Fibroblast of skin of right biceps (primary cell): ENCODE results near the gene FBXO4.

ENCODE experiments used
- DNase-seq: peaks from one replicate; pipeline ENCODE4 v3.0.0-alpha.2; 2013

Gene FBXO4

DNA sequence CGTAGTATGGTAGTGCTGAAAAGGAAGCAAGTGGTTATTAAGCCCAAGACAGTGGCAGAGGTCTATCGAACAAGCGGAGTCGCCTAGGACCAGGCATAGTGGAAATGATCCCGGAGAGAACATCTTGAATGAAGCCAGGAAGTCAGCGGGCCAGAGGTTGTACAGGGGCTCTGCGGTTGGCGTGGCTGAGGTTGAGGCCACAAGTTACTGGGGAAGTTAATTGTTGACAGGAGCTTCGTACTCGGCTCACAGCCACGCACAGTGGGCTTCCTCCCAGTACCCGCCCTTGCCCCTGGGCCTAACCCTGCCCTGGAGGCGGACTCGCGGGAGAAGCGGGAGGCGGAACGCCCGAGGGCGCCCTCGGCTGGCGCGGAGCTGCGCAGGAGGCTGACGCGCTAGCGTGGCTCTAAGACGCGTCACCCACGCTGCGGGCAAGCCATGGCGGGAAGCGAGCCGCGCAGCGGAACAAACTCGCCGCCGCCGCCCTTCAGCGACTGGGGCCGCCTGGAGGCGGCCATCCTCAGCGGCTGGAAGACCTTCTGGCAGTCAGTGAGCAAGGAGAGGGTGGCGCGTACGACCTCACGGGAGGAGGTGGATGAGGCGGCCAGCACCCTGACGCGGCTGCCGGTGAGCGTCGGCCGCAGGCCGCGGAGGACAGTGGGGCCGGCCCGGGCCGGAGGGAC lies at the start of gene FBXO4:
FBXO4 (plus strand) TSS at position 410 of the 683 bp plus-strand sequence; CDS start at position 439, 29 bp downstream.
- peak; percentile 84 for DNase-seq

GRCh38 chr5:41876678-41877077 lies 48.4 kb upstream of the FBXO4 start:
- no peak for DNase-seq

- no peak for DNase-seq
Observed at GRCh38 chr5:41877408-41877807, 47.7 kb upstream of the FBXO4 start.

- no peak for DNase-seq
Observed at GRCh38 chr5:41878173-41878572, 46.9 kb upstream of the FBXO4 start.

DNA sequence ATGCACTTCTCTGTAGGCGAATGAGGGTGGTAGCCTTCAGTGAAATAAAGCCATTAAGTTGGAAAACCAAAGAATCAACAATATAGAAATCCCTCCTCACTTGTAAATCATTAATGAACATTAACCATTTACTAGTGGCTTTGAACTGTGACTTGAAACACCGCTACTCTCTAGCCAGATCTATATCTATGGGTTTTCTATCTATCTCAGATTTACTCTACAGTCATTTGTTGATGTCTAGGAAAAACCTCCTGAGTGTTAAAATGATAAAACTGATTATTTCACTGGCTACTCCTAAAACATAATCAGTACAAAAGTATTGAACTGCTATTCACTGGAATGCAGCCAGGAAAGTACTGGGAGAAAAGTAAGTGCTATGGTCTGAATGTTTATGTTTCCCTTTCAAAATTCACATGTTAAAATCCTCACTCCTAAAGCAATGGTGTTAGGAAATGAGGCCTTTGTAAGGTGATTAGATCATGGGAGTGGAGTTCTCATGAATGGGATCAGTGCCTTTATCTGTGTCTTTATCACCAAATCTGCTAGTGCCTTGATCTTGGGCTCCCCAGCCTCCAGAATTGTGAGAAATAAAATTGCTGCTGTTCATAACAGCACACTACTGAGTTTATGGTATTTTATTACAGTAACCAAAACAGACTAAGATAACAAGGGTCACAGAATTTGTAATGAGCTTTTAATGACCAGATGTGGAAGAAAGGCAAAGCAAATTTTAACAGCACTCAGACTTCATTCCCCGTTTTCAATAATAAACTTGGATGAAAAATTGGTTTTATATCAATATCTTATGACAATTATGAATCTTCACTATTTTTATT lies 46.2 kb upstream of the FBXO4 start:
- DNase-seq, result no peak

GRCh38 chr5:41882765-41883164 lies 42.3 kb upstream of the FBXO4 start:
- DNase-seq, result no peak

DNA sequence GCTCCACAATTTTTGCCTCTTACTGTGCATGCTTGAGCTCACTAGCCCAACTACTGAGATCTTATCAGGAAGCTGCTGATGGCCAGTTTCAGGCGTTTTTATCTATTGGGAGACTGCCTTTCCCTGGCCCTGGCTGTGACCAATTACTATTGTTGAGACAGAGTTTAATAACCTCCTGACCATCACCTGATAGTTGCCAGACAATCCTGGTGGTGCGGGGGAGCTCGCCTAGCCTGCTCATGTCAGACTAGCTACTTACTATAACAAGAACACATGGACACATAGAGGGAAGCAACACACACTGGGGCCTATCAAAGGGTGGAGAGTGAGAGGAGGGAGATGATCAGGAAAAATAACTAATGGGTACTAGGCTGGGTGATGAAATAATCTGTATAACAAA lies 41.8 kb upstream of the FBXO4 start:
- no peak for DNase-seq

- no peak for DNase-seq
Observed at GRCh38 chr5:41883936-41884335, 41.1 kb upstream of the FBXO4 start.

DNA sequence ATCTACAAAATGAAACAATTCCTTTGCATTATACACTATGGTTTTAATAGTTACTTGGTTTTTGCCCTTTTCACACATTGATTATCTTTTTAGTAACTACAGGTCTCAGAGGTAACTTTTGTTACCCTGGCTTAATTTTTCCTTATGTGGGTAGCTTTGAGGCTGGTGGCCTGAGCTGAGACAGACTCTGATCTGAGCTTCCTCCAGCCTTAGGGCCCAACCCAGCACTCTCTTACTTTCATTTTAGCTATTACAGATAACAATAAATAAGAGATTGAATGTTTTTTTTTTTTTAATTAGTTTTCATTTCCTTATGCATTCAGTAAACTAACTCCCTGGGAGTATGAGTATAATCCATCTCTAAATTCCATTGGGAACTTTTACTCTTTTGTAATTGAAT lies 39.8 kb upstream of the FBXO4 start:
- no peak for DNase-seq

- no peak for DNase-seq
Observed at GRCh38 chr5:41891066-41891707, 33.9 kb upstream of the FBXO4 start.

DNA sequence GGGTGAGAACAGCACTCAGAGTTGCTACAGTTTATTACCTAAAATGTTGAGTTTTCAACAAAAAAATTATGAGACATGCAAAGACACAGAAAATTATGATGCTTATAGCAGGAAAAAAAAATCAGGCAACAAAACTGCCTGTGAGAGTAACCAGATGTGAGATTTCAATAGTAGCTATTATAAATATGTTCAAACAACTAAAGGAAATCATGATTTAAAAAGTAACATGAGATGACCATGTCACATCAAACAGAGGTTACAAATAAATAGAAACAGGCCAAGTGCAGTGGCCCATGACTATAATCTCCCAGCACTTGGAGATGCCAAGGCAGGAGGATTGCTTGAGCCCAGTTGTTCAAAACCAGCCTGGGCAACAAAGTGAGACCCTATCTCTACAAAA lies 33.0 kb upstream of the FBXO4 start:
- no peak for DNase-seq

GRCh38 chr5:41893074-41893851 lies 31.8 kb upstream of the FBXO4 start:
- DNase-seq, result no peak

DNA sequence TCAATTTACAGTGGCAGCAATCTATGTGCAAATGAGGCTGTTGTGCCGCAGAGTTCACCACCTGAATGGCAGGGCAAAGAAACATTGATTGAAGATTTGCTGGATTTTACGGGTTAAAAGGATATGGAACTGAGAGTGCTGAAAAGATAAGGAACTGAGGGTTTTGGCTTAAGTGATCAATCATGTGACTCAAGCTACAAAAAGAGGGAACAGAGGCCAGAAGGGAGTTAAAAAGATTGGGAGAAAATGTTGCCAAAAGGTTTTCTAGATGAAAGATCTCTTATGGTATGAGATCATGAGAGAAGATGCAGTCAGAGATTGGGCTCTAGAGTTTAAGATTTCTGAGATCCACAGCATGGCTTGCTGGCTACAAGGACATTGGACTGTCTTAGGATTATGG lies 28.9 kb upstream of the FBXO4 start:
- no peak for DNase-seq

GRCh38 chr5:41903382-41903891 lies 21.6 kb upstream of the FBXO4 start:
- DNase-seq, result no peak

DNA sequence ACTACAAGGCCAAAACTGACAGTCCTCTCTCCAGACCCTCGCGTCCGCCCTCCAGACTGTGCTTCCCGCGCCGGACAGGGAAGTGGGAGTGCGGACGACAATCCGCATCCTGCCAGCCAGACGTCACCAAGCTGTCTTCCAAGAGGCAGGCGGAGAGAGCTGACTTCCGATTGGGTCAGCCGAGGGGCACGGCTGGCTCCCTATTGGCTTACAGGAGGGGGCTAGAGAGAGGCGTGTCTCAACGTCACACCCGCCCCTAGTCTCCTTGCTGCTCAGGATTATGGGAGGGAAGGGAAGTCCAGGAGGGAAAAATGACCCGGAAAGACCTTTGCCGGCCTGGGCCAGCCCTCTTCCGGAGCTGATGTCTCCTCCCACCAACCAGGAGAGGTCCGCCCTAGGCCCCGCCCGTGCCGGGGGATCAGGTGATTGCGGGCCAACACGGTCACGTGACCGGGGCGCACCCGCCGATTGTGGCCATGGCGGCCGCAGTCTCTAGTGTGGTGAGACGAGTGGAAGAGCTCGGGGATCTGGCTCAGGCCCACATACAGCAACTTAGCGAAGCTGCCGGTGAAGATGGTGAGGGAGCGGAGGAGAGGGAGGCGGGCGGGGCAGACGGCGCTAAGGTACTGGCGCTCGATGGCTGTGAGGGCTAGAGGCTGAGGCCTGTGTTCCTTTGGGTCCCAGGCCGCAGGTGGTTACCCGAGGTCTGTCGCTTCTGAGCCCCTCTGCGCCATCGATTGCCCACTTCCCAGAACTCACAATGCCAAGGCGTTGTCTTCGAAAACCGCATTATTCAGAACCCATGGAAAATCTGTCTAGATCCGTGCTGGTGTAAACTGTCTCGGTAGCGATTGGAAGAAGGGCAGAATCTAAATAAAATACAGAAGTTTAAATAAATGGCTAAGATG lies 20.9 kb upstream of the FBXO4 start, which contains the start of gene RIMOC1:
RIMOC1 (plus strand) TSS at position 453 of the 908 bp plus-strand sequence; CDS start at position 477, 24 bp downstream.
- DNase-seq, result peak; percentile 99

- no peak for DNase-seq
Observed at GRCh38 chr5:41906151-41906550, 18.9 kb upstream of the FBXO4 start.

GRCh38 chr5:41908374-41909079 lies 16.6 kb upstream of the FBXO4 start:
- peak; percentile 67 for DNase-seq

- no peak for DNase-seq
Observed at GRCh38 chr5:41918105-41918504, 7.0 kb upstream of the FBXO4 start.

DNA sequence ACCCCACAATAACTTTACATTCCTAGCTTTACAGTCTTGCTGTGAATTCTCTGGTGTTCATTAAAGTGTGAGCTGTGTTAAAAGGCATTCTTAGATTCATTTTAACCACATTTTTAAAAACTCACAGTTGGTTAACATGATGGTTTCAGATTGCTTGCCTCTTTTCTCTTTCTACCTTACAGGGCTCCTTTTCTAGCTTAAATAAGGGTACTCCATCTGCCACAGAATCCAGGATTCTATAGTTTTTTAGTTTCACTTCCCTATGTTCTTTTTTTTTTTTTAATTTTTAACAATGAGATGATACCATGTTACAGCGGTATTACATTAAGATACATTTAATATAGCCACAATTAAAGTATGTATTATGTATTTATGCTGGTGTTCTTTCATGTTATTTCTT lies 3.9 kb upstream of the FBXO4 start:
- no peak for DNase-seq

- peak; percentile 63 for DNase-seq
Observed at GRCh38 chr5:41921874-41922273, 3.2 kb upstream of the FBXO4 start.

GRCh38 chr5:41924526-41924871 lies 582 bp upstream of the FBXO4 start:
- DNase-seq, result no peak
